Measurements from ENCODE around the gene TIMP2.
"Not testable (repeated sequence)": the region's sequence is repeated elsewhere in the genome, so short reads cannot be mapped to it uniquely, and the experiment has no call there.

Gene TIMP2

GRCh38 chr17:78925234-78925633 is at the start of gene TIMP2:
Gene TIMP2, minus strand, starts transcription at chr17:78925387. Its CDS starts 299 bp downstream, at chr17:78925088.
- peak; percentile 57 for DNase-seq

GRCh38 chr17:78973792-78974520 is 48.8 kb upstream of the TIMP2 start:
- no peak for DNase-seq

GRCh38 chr17:78973196-78973595 is 48.0 kb upstream of the TIMP2 start:
- DNase-seq: no peak

GRCh38 chr17:78972507-78973105 is 47.4 kb upstream of the TIMP2 start:
- no peak for DNase-seq

GRCh38 chr17:78971756-78972506 is 46.7 kb upstream of the TIMP2 start:
- no peak for DNase-seq

- DNase-seq: peak; percentile 71
These were observed 45.9 kb upstream of the TIMP2 start for GRCh38 chr17:78970834-78971755.

- DNase-seq: no peak
These were observed 44.7 kb upstream of the TIMP2 start for GRCh38 chr17:78969865-78970264.

GRCh38 chr17:78967782-78968362 is 42.7 kb upstream of the TIMP2 start:
- DNase-seq: no peak

- no peak for DNase-seq
These were observed 41.9 kb upstream of the TIMP2 start for GRCh38 chr17:78966910-78967600.

- no peak for DNase-seq
These were observed 41.1 kb upstream of the TIMP2 start for GRCh38 chr17:78966123-78966813.

GRCh38 chr17:78965491-78965924 is 40.3 kb upstream of the TIMP2 start:
- DNase-seq: no peak

GRCh38 chr17:78963378-78963777 is 38.2 kb upstream of the TIMP2 start:
- no peak for DNase-seq

- DNase-seq: not testable (repeated sequence)
These were observed 37.8 kb upstream of the TIMP2 start for GRCh38 chr17:78962984-78963348.

GRCh38 chr17:78962345-78962983 is 37.3 kb upstream of the TIMP2 start:
- no peak for DNase-seq

GRCh38 chr17:78961571-78961970 is 36.4 kb upstream of the TIMP2 start:
- no peak for DNase-seq

GRCh38 chr17:78960928-78961327 is 35.7 kb upstream of the TIMP2 start:
- no peak for DNase-seq

GRCh38 chr17:78959803-78960202 is 34.6 kb upstream of the TIMP2 start:
- no peak for DNase-seq

- DNase-seq: no peak
These were observed 33.5 kb upstream of the TIMP2 start for GRCh38 chr17:78958641-78959127.

- no peak for DNase-seq
These were observed 31.9 kb upstream of the TIMP2 start for GRCh38 chr17:78957128-78957527.

GRCh38 chr17:78956254-78956653 is 31.1 kb upstream of the TIMP2 start:
- DNase-seq: no peak
